22Rv1 (cell line): ENCODE measurements around the gene NUAK1.

Experiments
- ZFX ChIP-seq: fragments of 450-650 bp; IDR thresholded peaks from 2 replicates; pipeline ENCODE4 v1.6.1; 2017; ENCODE audit warnings: antibody characterized with exemption, borderline replicate concordance
- TF ChIP-seq, protein P1 (sequence below): fragments of 450-650 bp; IDR thresholded peaks from 2 replicates; pipeline ENCODE4 v1.5.1; 2017; ENCODE audit warnings: mild to moderate bottlenecking

DNA sequence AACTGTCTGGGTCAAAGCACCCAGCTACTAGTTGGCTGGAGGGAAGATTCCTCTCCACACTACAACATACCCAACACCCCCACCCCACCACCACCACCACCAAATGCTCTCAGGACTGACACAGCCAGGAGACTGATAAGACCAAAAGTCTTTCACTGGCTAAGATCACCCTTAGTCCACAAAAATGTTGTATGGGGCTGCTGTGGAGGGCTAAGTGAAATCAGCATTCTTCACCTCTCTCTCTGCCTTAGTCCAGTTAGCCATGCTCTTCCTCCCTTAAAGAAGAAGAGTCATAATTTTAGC, 106.2 kb downstream of the NUAK1 start:
- TF ChIP-seq, protein P1, sequence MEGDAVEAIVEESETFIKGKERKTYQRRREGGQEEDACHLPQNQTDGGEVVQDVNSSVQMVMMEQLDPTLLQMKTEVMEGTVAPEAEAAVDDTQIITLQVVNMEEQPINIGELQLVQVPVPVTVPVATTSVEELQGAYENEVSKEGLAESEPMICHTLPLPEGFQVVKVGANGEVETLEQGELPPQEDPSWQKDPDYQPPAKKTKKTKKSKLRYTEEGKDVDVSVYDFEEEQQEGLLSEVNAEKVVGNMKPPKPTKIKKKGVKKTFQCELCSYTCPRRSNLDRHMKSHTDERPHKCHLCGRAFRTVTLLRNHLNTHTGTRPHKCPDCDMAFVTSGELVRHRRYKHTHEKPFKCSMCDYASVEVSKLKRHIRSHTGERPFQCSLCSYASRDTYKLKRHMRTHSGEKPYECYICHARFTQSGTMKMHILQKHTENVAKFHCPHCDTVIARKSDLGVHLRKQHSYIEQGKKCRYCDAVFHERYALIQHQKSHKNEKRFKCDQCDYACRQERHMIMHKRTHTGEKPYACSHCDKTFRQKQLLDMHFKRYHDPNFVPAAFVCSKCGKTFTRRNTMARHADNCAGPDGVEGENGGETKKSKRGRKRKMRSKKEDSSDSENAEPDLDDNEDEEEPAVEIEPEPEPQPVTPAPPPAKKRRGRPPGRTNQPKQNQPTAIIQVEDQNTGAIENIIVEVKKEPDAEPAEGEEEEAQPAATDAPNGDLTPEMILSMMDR = no peak
- TF ChIP-seq ZFX = no peak
